Neural cell (in vitro differentiated cells): ENCODE measurements around the gene PFKFB4. TPM values are rescaled to one million over a fixed set of nuclear protein-coding genes. Genes with fewer than 3 reads are reported as not detected.

Source experiments
- H2AFZ ChIP-seq: fragments of 200-600, 300-800 bp; sonication (generic), shearing (Covaris generic); 2 replicates; pipeline ENCODE4 v1.6.0; 2014; ENCODE audit warnings: low read depth, mild to moderate bottlenecking, antibody characterized with exemption, low read length, moderate library complexity
- H3F3A ChIP-seq: fragments of 200-600 bp; shearing (Covaris generic); 2 replicates; pipeline ENCODE4 v1.6.1; 2016; ENCODE audit warnings: mild to moderate bottlenecking, moderate library complexity, mixed read lengths, antibody characterized with exemption, low read length; ENCODE audit not compliant: insufficient read depth, poor library complexity, severe bottlenecking
- H3K27ac ChIP-seq: fragments of 200-600, 300-800 bp; sonication (generic), shearing (Covaris generic); 2 replicates; pipeline ENCODE4 v1.5.1; 2014; ENCODE audit warnings: mild to moderate bottlenecking, low read length, moderate library complexity
- H3K27me3 ChIP-seq: fragments of 300-800, 200-600 bp; sonication (generic), shearing (Covaris generic); 2 replicates; pipeline ENCODE4 v1.6.0; 2014; ENCODE audit warnings: mild to moderate bottlenecking, low read depth, low read length, moderate library complexity; ENCODE audit not compliant: insufficient read depth
- H3K36me3 ChIP-seq: fragments of 300-800, 200-600 bp; sonication (generic), shearing (Covaris generic); 2 replicates; pipeline ENCODE4 v1.5.1; 2014; ENCODE audit warnings: mild to moderate bottlenecking, antibody characterized with exemption, low read length, moderate library complexity; ENCODE audit not compliant: insufficient read depth
- H3K4me2 ChIP-seq: fragments of 300-800, 200-600 bp; sonication (generic), shearing (Covaris generic); 2 replicates; pipeline ENCODE4 v1.6.0; 2014; ENCODE audit warnings: mild to moderate bottlenecking, low read length
- H3K4me3 ChIP-seq: fragments of 300-800, 200-600 bp; sonication (generic), shearing (Covaris generic); 2 replicates; pipeline ENCODE4 v1.5.1; 2014; ENCODE audit warnings: mild to moderate bottlenecking, low read length, moderate library complexity
- H3K79me2 ChIP-seq: fragments of 200-600 bp; shearing (Covaris generic); replicated peaks from 2 replicates; pipeline ENCODE4 v1.6.0; 2014; ENCODE audit warnings: mild to moderate bottlenecking, low read length, moderate library complexity; ENCODE audit not compliant: insufficient read depth
- H3K9ac ChIP-seq: fragments of 300-800, 200-600 bp; sonication (generic), shearing (Covaris generic); 2 replicates; pipeline ENCODE4 v1.6.1; 2016; ENCODE audit warnings: mild to moderate bottlenecking, low read length, mixed read lengths
- H3K9me2 ChIP-seq: fragments of 200-600 bp; shearing (Covaris generic); 2 replicates; pipeline ENCODE4 v1.6.1; 2016; ENCODE audit warnings: mild to moderate bottlenecking, low read length, mixed read lengths; ENCODE audit not compliant: insufficient read depth
- H3K9me3 ChIP-seq: fragments of 200-600, 300-800 bp; sonication (generic), shearing (Covaris generic); 2 replicates; pipeline ENCODE4 v1.6.1; 2016; ENCODE audit warnings: mild to moderate bottlenecking, mixed run types, low read length, moderate library complexity, mixed read lengths
- H4K20me1 ChIP-seq: fragments of 200-600 bp; shearing (Covaris generic); 2 replicates; pipeline ENCODE4 v1.6.1; 2016; ENCODE audit warnings: mild to moderate bottlenecking, mixed run types; ENCODE audit not compliant: insufficient read depth
- EP300 ChIP-seq: fragments of 450-650 bp; conservative IDR thresholded peaks from 2 replicates; pipeline ENCODE4 v1.6.1; 2014; ENCODE audit warnings: antibody characterized with exemption, mild to moderate bottlenecking, moderate library complexity; ENCODE audit not compliant: poor library complexity, severe bottlenecking
- EZH2 ChIP-seq: fragments of 200-600, 300-800 bp; shearing (Covaris generic), sonication (generic); IDR thresholded peaks from 2 replicates; pipeline ENCODE4 v1.6.1; 2014; ENCODE audit warnings: antibody characterized with exemption, low read length, borderline replicate concordance, mild to moderate bottlenecking; ENCODE audit not compliant: insufficient read depth, poor library complexity, severe bottlenecking
- MXI1 ChIP-seq: fragments of 450-650 bp; conservative IDR thresholded peaks from 2 replicates; pipeline ENCODE4 v1.6.1; 2014; ENCODE audit warnings: antibody characterized with exemption, mild to moderate bottlenecking; ENCODE audit not compliant: poor library complexity, severe bottlenecking
- POLR2AphosphoS5 ChIP-seq: IDR thresholded peaks from 2 replicates; pipeline ENCODE4 v1.6.1; 2012
- RAD21 ChIP-seq: fragments of 450-650 bp; conservative IDR thresholded peaks from 2 replicates; pipeline ENCODE4 v1.6.1; 2014; ENCODE audit warnings: antibody characterized with exemption, mild to moderate bottlenecking, moderate library complexity
- SMC3 ChIP-seq: fragments of 450-650 bp; conservative IDR thresholded peaks from 2 replicates; pipeline ENCODE4 v1.6.1; 2014; ENCODE audit warnings: antibody characterized with exemption, mild to moderate bottlenecking, moderate library complexity; ENCODE audit not compliant: poor library complexity
- TAF1 ChIP-seq: IDR thresholded peaks from 2 replicates; pipeline ENCODE4 v1.6.1; 2012; ENCODE audit warnings: low read depth
- polyA plus RNA-seq: library from polyadenylated mRNA; depleted of rRNA; stranded (reverse); fragments of >200 nt; gene quantifications from 2 replicates; pipeline ENCODE4 v1.2.3, GENCODE V29; 2014
- TF ChIP-seq, protein P1 (sequence below): IDR thresholded peaks from 2 replicates; pipeline ENCODE4 v1.6.1; 2012; ENCODE audit warnings: borderline replicate concordance
- TF ChIP-seq, protein P2 (sequence below): fragments of 450-650 bp; IDR thresholded peaks from 2 replicates; pipeline ENCODE4 v1.5.1; 2014; ENCODE audit warnings: antibody characterized with exemption, mild to moderate bottlenecking, moderate library complexity; ENCODE audit not compliant: poor library complexity, severe bottlenecking

The PFKFB4 gene
- polyA plus RNA-seq, 1 donor from 2014 or later, result 29.4 TPM

DNA sequence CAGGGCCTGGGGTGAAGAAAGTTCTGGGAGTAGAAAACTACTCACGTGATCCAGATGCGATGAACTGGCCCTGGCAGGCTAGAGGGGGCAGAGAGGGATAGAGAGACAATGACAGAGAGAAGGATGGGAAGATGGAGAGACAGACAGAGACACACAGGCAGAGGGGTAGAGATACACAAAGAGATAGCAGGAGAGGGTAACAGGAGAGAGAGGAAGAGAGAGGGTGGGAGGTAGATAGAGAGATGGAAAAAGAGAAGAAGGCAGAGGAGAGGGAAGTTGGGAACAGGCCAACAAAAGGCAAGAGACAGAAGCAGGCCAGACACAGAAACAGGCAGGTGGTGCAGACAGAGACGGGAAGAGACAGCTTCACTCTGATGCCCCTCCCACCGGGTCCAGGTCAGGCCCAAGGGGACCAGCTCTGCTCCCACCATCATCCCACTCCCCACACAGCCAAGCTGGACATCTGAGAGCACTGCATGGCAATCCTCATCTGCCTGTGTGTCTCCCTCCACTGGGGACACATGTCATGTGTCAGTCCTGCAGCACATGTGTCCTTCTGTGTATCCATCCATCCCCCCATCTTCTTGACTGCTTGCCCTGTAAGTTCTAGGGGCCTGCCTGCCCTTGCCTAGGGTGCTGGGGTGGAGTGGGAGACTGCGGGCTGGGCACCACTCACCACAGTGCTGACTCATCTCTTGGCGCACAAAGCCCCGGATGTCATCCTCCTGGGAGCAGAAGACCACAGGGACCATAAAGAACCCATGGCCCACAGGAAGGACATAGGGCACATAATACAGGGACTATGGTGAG lies 9.2 kb upstream of the PFKFB4 start:
- H3K27ac ChIP-seq, result no peak overlapping the region
- no peak for TF ChIP-seq TAF1
- no peak for TF ChIP-seq EP300
- TF ChIP-seq, protein P1, sequence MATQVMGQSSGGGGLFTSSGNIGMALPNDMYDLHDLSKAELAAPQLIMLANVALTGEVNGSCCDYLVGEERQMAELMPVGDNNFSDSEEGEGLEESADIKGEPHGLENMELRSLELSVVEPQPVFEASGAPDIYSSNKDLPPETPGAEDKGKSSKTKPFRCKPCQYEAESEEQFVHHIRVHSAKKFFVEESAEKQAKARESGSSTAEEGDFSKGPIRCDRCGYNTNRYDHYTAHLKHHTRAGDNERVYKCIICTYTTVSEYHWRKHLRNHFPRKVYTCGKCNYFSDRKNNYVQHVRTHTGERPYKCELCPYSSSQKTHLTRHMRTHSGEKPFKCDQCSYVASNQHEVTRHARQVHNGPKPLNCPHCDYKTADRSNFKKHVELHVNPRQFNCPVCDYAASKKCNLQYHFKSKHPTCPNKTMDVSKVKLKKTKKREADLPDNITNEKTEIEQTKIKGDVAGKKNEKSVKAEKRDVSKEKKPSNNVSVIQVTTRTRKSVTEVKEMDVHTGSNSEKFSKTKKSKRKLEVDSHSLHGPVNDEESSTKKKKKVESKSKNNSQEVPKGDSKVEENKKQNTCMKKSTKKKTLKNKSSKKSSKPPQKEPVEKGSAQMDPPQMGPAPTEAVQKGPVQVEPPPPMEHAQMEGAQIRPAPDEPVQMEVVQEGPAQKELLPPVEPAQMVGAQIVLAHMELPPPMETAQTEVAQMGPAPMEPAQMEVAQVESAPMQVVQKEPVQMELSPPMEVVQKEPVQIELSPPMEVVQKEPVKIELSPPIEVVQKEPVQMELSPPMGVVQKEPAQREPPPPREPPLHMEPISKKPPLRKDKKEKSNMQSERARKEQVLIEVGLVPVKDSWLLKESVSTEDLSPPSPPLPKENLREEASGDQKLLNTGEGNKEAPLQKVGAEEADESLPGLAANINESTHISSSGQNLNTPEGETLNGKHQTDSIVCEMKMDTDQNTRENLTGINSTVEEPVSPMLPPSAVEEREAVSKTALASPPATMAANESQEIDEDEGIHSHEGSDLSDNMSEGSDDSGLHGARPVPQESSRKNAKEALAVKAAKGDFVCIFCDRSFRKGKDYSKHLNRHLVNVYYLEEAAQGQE, result no peak
- TF ChIP-seq EZH2, result no peak
- H3F3A ChIP-seq, result no peaks in the 10 kb centered on the region
- no peaks in the 10 kb centered on the region for H3K9me3 ChIP-seq
- no peak overlapping the region for H2AFZ ChIP-seq
- no peaks in the 10 kb centered on the region for H3K9me2 ChIP-seq
- no peaks in the 10 kb centered on the region for H4K20me1 ChIP-seq
- H3K9ac ChIP-seq, result no peak overlapping the region
- no peak overlapping the region for H3K4me2 ChIP-seq
- no peaks in the 10 kb centered on the region for H3K79me2 ChIP-seq
- H3K27me3 ChIP-seq, result no peaks in the 10 kb centered on the region
- H3K36me3 ChIP-seq, result no peaks in the 10 kb centered on the region
- H3K4me3 ChIP-seq, result no peak overlapping the region

DNA sequence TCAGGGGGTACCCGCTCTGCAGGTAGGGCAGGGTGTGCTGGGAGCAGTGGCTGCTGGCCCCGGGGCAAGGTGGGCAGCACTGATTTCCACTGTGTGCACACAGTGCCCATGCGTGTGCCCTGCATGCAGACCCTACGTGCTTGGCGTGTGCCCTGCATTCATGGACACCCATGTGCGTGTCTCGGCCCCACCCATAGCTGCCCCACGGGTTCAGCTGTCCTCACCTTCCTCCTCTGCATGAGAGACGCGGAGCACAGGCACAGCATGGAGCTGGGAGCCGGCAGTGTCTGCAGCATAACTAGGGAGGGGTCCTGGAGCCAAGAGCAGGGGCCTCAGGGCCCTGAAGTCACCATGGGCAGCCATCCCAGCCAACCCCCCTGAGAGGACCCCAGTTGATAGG lies 8.6 kb upstream of the PFKFB4 start:
- Histone ChIP-seq H3K9me3 (no peaks in the 10 kb centered on the region), H3K27me3 (no peaks in the 10 kb centered on the region), H3K36me3 (no peaks in the 10 kb centered on the region), H4K20me1 (no peaks in the 10 kb centered on the region), H3K9me2 (no peaks in the 10 kb centered on the region), H3K27ac (no peak overlapping the region), H3K4me2 (no peak overlapping the region), H3K4me3 (no peak overlapping the region), H2AFZ (no peak overlapping the region), H3K9ac (no peak overlapping the region), H3K79me2 (no peaks in the 10 kb centered on the region), H3F3A (no peaks in the 10 kb centered on the region)
- TF ChIP-seq SMC3 (no peak), EP300 (no peak), TAF1 (no peak), RAD21 (no peak), MXI1 (no peak), POLR2AphosphoS5 (no peak), EZH2 (no peak)
- TF ChIP-seq, protein P1, result no peak
- TF ChIP-seq, protein P2, sequence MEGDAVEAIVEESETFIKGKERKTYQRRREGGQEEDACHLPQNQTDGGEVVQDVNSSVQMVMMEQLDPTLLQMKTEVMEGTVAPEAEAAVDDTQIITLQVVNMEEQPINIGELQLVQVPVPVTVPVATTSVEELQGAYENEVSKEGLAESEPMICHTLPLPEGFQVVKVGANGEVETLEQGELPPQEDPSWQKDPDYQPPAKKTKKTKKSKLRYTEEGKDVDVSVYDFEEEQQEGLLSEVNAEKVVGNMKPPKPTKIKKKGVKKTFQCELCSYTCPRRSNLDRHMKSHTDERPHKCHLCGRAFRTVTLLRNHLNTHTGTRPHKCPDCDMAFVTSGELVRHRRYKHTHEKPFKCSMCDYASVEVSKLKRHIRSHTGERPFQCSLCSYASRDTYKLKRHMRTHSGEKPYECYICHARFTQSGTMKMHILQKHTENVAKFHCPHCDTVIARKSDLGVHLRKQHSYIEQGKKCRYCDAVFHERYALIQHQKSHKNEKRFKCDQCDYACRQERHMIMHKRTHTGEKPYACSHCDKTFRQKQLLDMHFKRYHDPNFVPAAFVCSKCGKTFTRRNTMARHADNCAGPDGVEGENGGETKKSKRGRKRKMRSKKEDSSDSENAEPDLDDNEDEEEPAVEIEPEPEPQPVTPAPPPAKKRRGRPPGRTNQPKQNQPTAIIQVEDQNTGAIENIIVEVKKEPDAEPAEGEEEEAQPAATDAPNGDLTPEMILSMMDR, result no peak
